Calu3 (cell line): ENCODE data around the gene PARG. TPM values are rescaled to one million over a fixed set of nuclear protein-coding genes. Genes with fewer than 3 reads are reported as not detected.
"Not testable (repeated sequence)": the region's sequence is repeated elsewhere in the genome, so short reads cannot be mapped to it uniquely, and the experiment has no call there.

Experiments used
- BruUV-seq: library from RNA; stranded (reverse); fragments of 400-500 nt; replicated peaks from 2 replicates; lab custom pipeline; 2021; lab: Mats Ljungman, UMichigan
- CTCF ChIA-PET: fragments of 300-600 bp; sonication (Branson Sonifier 250); formaldehyde crosslinking; loops from one replicate; lab custom pipeline; 2022; ENCODE audit warnings: antibody characterized with exemption; lab: Charles Lee
- DNase-seq: peaks from one replicate; pipeline ENCODE4 v3.0.0; 2022
- H3K27ac Mint-ChIP-seq: one replicate; pipeline ENCODE4 v1.8.0; 2022; ENCODE audit warnings: mixed read lengths; ENCODE audit not compliant: unreplicated experiment
- H3K27me3 Mint-ChIP-seq: one replicate; pipeline ENCODE4 v1.8.0; 2022; ENCODE audit warnings: mixed read lengths; ENCODE audit not compliant: unreplicated experiment
- H3K36me3 Mint-ChIP-seq: one replicate; pipeline ENCODE4 v1.8.0; 2022; ENCODE audit warnings: mild to moderate bottlenecking, moderate library complexity, mixed read lengths; ENCODE audit not compliant: insufficient read depth, unreplicated experiment
- H3K4me1 Mint-ChIP-seq: one replicate; pipeline ENCODE4 v1.8.0; 2022; ENCODE audit warnings: mild to moderate bottlenecking, low read depth, mixed read lengths; ENCODE audit not compliant: unreplicated experiment
- H3K4me3 Mint-ChIP-seq: one replicate; pipeline ENCODE4 v1.8.0; 2022; ENCODE audit warnings: mild to moderate bottlenecking, low read depth, moderate library complexity, mixed read lengths; ENCODE audit not compliant: unreplicated experiment
- H3K9me3 Mint-ChIP-seq: one replicate; pipeline ENCODE4 v1.8.0; 2022; ENCODE audit warnings: low read depth, mixed read lengths; ENCODE audit not compliant: unreplicated experiment
- CTCF ChIP-seq: fragments of 200-600 bp; IDR thresholded peaks from one replicate; pipeline ENCODE4 v1.8.0; 2022; ENCODE audit warnings: antibody characterized with exemption; ENCODE audit not compliant: unreplicated experiment
- intact Hi-C: fragments of 100-400 bp; cut with micrococcal nuclease; formaldehyde crosslinking; loops from one replicate; pipeline ENCODE4 v1.10.0; 2022; ENCODE audit not compliant: unreplicated experiment
- total RNA-seq: library from RNA; stranded (reverse); gene quantifications from 2 replicates; pipeline ENCODE4 v1.2.3, GENCODE V29; 2022

PARG gene
- total RNA-seq, 1 experiment from 2014 or later = 41.1 TPM

- DNase-seq = no peak
- no peak overlapping the region for H3K4me3 Mint-ChIP-seq
- no TSS peak for BruUV-seq
These were observed 166.8 kb downstream of the PARG start for GRCh38 chr10:49775014-49775413.

GRCh38 chr10:49772944-49773343 is 168.9 kb downstream of the PARG start:
- DNase-seq, intact Hi-C loops, H3K36me3 Mint-ChIP-seq, BruUV-seq, CTCF ChIA-PET, H3K9me3 Mint-ChIP-seq, H3K4me1 Mint-ChIP-seq, H3K4me3 Mint-ChIP-seq, H3K27ac Mint-ChIP-seq: not testable (repeated sequence)
- peaks cover 47% of the 10 kb centered on the region for H3K27me3 Mint-ChIP-seq

More at GRCh38 chr10:49775014-49775413, 166.8 kb downstream of the PARG start:
- no peaks in the 10 kb centered on the region for H3K36me3 Mint-ChIP-seq
- H3K9me3 Mint-ChIP-seq = no peaks in the 10 kb centered on the region
- no peaks in the 10 kb centered on the region for H3K4me1 Mint-ChIP-seq
- peaks cover 57% of the 10 kb centered on the region for H3K27me3 Mint-ChIP-seq
- CTCF ChIA-PET = no interaction called here
- no peak overlapping the region for H3K27ac Mint-ChIP-seq
- TF ChIP-seq CTCF = no peak
- intact Hi-C loops = no loop called here

- peaks cover 61% of the 10 kb centered on the region for H3K27me3 Mint-ChIP-seq
- CTCF ChIA-PET, H3K9me3 Mint-ChIP-seq, H3K4me1 Mint-ChIP-seq, DNase-seq, H3K4me3 Mint-ChIP-seq, BruUV-seq, H3K36me3 Mint-ChIP-seq, intact Hi-C loops, H3K27ac Mint-ChIP-seq: not testable (repeated sequence)
These were observed 170.8 kb downstream of the PARG start for GRCh38 chr10:49771046-49771445.

- CTCF ChIA-PET = no interaction called here
- H3K4me1 Mint-ChIP-seq = no peaks in the 10 kb centered on the region
- no peak for DNase-seq
- H3K4me3 Mint-ChIP-seq = no peak overlapping the region
- no peak for TF ChIP-seq CTCF
- peaks cover 55% of the 10 kb centered on the region for H3K27me3 Mint-ChIP-seq
- peaks cover 3% of the 10 kb centered on the region for H3K9me3 Mint-ChIP-seq
- no peaks in the 10 kb centered on the region for H3K36me3 Mint-ChIP-seq
- intact Hi-C loops = loop anchor here (10.0 kb wide), 1 partner anchor 175 kb away; no protein-coding TSS in a partner anchor
- no peak overlapping the region for H3K27ac Mint-ChIP-seq
- BruUV-seq = no TSS peak
These were observed 172.1 kb downstream of the PARG start for GRCh38 chr10:49769692-49770091.

GRCh38 chr10:49768731-49769130 is 173.1 kb downstream of the PARG start:
- TF ChIP-seq CTCF = no peak
- CTCF ChIA-PET = no interaction called here
- H3K36me3 Mint-ChIP-seq = no peaks in the 10 kb centered on the region
- BruUV-seq = no TSS peak
- peaks cover 58% of the 10 kb centered on the region for H3K27me3 Mint-ChIP-seq
- intact Hi-C loops = loop anchor here (10.0 kb wide), 1 partner anchor 174 kb away; no protein-coding TSS in a partner anchor
- H3K9me3 Mint-ChIP-seq = peaks cover 3% of the 10 kb centered on the region
- no peak overlapping the region for H3K27ac Mint-ChIP-seq
- H3K4me1 Mint-ChIP-seq = no peaks in the 10 kb centered on the region
- DNase-seq = no peak
- H3K4me3 Mint-ChIP-seq = no peak overlapping the region
